H1 (cell line): ENCODE measurements around the gene SFXN1. TPM values are rescaled to one million over a fixed set of nuclear protein-coding genes. Genes with fewer than 3 reads are reported as not detected.

Source experiments
- CTCF ChIA-PET: fragments of 300-600 bp; sonication (Branson Sonifier 250); formaldehyde crosslinking; loops from one replicate; lab custom pipeline; 2021; ENCODE audit not compliant: partially characterized antibody; lab: Charles Lee
- POLR2A ChIA-PET: fragments of 300-600 bp; sonication (Branson Sonifier 250); formaldehyde crosslinking; loops from one replicate; lab custom pipeline; 2021; ENCODE audit warnings: inconsistent platforms; ENCODE audit not compliant: partially characterized antibody; lab: Charles Lee
- DNase-seq, 2 experiments: peaks; one replicate each; pipeline versions ENCODE4 v3.0.0 to v3.0.0-alpha.2; 2010 to 2022; ENCODE audit warnings: low spot score in 2 of 2, low read depth in 1 of 2, mixed read lengths in 1 of 2
- FAIRE-seq: peaks from 2 replicates; lab custom pipeline; 2011; peaks lifted over from hg19 to GRCh38; lab: Jason Lieb, UNC
- H2AFZ ChIP-seq: 2 replicates; pipeline ENCODE4 v1.8.1; 2012; ENCODE audit warnings: low read length, inconsistent platforms
- H2AK5ac ChIP-seq: 2 replicates; pipeline ENCODE4 v1.6.1; 2013; ENCODE audit warnings: low read depth, low read length
- H2BK120ac ChIP-seq: replicated peaks from 2 replicates; pipeline ENCODE3; 2013; ENCODE audit warnings: low read depth, low read length, inconsistent platforms
- H2BK12ac ChIP-seq: 2 replicates; pipeline ENCODE4 v1.6.1; 2013; ENCODE audit warnings: low read depth, low read length
- H2BK15ac ChIP-seq: 2 replicates; pipeline ENCODE4 v1.6.1; 2013; ENCODE audit warnings: low read length
- H2BK20ac ChIP-seq: 2 replicates; pipeline ENCODE4 v1.6.1; 2013; ENCODE audit warnings: low read length
- H2BK5ac ChIP-seq: 2 replicates; pipeline ENCODE4 v1.6.1; 2013; ENCODE audit warnings: low read depth, low read length
- H3K14ac ChIP-seq: 2 replicates; pipeline ENCODE4 v1.6.1; 2013; ENCODE audit warnings: inconsistent platforms; ENCODE audit not compliant: insufficient read length
- H3K18ac ChIP-seq: 2 replicates; pipeline ENCODE4 v1.6.1; 2013; ENCODE audit warnings: low read length; ENCODE audit errors: extremely low read depth
- H3K23ac ChIP-seq: 2 replicates; pipeline ENCODE4 v1.6.1; 2013; ENCODE audit warnings: inconsistent platforms; ENCODE audit not compliant: insufficient read length
- H3K23me2 ChIP-seq: 2 replicates; pipeline ENCODE4 v1.6.1; 2013; ENCODE audit warnings: low read depth, low read length
- H3K27ac ChIP-seq: 2 replicates; pipeline ENCODE4 v1.6.1; 2011; ENCODE audit warnings: low read depth, low read length, inconsistent platforms
- H3K27me3 ChIP-seq, 4 experiments: replicated peaks in 1 of 4; 1 replicate in 1 of 4; 2 replicates in 3 of 4; pipeline versions ENCODE4 v1.6.1 to v1.8.1; 2011 to 2013; ENCODE audit warnings: low read length in 3 of 4, mild to moderate bottlenecking in 3 of 4, inconsistent platforms in 2 of 4, mixed read lengths in 2 of 4, moderate library complexity in 1 of 4; ENCODE audit not compliant: control insufficient read depth in 3 of 4, insufficient read depth in 3 of 4; ENCODE audit errors: extremely low read depth in 1 of 4
- H3K36me3 ChIP-seq, 4 experiments: 2 replicates each; pipeline versions ENCODE4 v1.6.1 to v1.8.1; 2011 to 2013; ENCODE audit warnings: mild to moderate bottlenecking in 4 of 4, low read length in 3 of 4, moderate library complexity in 2 of 4, control low read depth in 1 of 4, inconsistent platforms in 1 of 4; ENCODE audit not compliant: insufficient read depth in 4 of 4, control insufficient read depth in 2 of 4
- H3K4ac ChIP-seq: replicated peaks from 2 replicates; pipeline ENCODE3; 2013; ENCODE audit warnings: low read length, low read depth, mixed read lengths, inconsistent platforms; ENCODE audit not compliant: insufficient read length
- H3K4me1 ChIP-seq, 4 experiments: replicated peaks in 1 of 4; 1 replicate in 1 of 4; 2 replicates in 3 of 4; pipeline versions ENCODE4 v1.6.1 to v1.8.1; 2011 to 2013; ENCODE audit warnings: low read length in 3 of 4, inconsistent platforms in 2 of 4, mixed read lengths in 1 of 4; ENCODE audit not compliant: insufficient read depth in 4 of 4, control insufficient read depth in 3 of 4
- H3K4me2 ChIP-seq, 2 experiments: 2 replicates each; pipeline versions ENCODE4 v1.6.1 to v1.8.1; 2011 to 2013; ENCODE audit warnings: low read depth in 2 of 2, low read length in 2 of 2, control low read depth in 1 of 2, inconsistent platforms in 1 of 2, mild to moderate bottlenecking in 1 of 2; ENCODE audit not compliant: insufficient read depth in 1 of 2
- H3K4me3 ChIP-seq, 4 experiments: fragments of 200-600, 300-600 bp in 1 of 4; sonication (generic), shearing (Covaris generic), sonication (Bioruptor Twin) in 1 of 4; 2 replicates each; pipeline versions ENCODE4 v1.5.1 to v1.8.1; 2011 to 2016; ENCODE audit warnings: low read length in 4 of 4, low read depth in 3 of 4, control low read depth in 2 of 4, inconsistent platforms in 2 of 4, mild to moderate bottlenecking in 2 of 4, mixed read lengths in 1 of 4, moderate library complexity in 1 of 4; ENCODE audit not compliant: insufficient read depth in 2 of 4; ENCODE audit errors: extremely low read depth in 1 of 4
- H3K56ac ChIP-seq: replicated peaks from 2 replicates; pipeline ENCODE3; 2013; ENCODE audit warnings: low read depth, mild to moderate bottlenecking, mixed read lengths, low read length, inconsistent platforms; ENCODE audit not compliant: insufficient read length
- H3K79me1 ChIP-seq: 2 replicates; pipeline ENCODE4 v1.6.1; 2013; ENCODE audit warnings: low read depth, low read length, control low read depth
- H3K79me2 ChIP-seq, 2 experiments: 2 replicates each; pipeline versions ENCODE4 v1.6.1 to v1.8.1; 2012 to 2013; ENCODE audit warnings: low read length in 2 of 2, mild to moderate bottlenecking in 2 of 2, inconsistent platforms in 1 of 2; ENCODE audit not compliant: insufficient read depth in 2 of 2, control insufficient read depth in 1 of 2
- H3K9ac ChIP-seq, 4 experiments: replicated peaks in 1 of 4; 1 replicate in 1 of 4; 2 replicates in 3 of 4; pipeline versions ENCODE4 v1.6.1 to v1.8.1; 2011 to 2013; ENCODE audit warnings: low read depth in 3 of 4, low read length in 3 of 4, control low read depth in 2 of 4, mild to moderate bottlenecking in 2 of 4, moderate library complexity in 2 of 4, inconsistent platforms in 1 of 4; ENCODE audit errors: extremely low read depth in 1 of 4
- H3K9me3 ChIP-seq, 2 experiments: 2 replicates each; pipeline versions ENCODE4 v1.6.1 to v1.8.1; 2012 to 2013; ENCODE audit warnings: mild to moderate bottlenecking in 2 of 2, moderate library complexity in 2 of 2, control low read depth in 1 of 2, inconsistent platforms in 1 of 2, low read depth in 1 of 2, low read length in 1 of 2, mixed read lengths in 1 of 2; ENCODE audit not compliant: insufficient read depth in 2 of 2
- H4K20me1 ChIP-seq, 2 experiments: replicated peaks in 1 of 2; 2 replicates each; pipeline versions ENCODE3 to v1.8.1; 2011 to 2013; ENCODE audit warnings: inconsistent platforms in 2 of 2, low read length in 2 of 2, mild to moderate bottlenecking in 1 of 2; ENCODE audit not compliant: insufficient read depth in 2 of 2, control insufficient read depth in 1 of 2
- H4K5ac ChIP-seq: 2 replicates; pipeline ENCODE4 v1.6.1; 2013; ENCODE audit warnings: low read length, low read depth, mixed read lengths, inconsistent platforms; ENCODE audit not compliant: insufficient read length
- H4K8ac ChIP-seq: 2 replicates; pipeline ENCODE4 v1.8.0; 2013; ENCODE audit warnings: mild to moderate bottlenecking, moderate library complexity, low read length, inconsistent platforms; ENCODE audit not compliant: insufficient read depth; ENCODE audit errors: extremely low read depth
- H4K91ac ChIP-seq: replicated peaks from 2 replicates; pipeline ENCODE3; 2013; ENCODE audit warnings: low read length, mixed read lengths, inconsistent platforms; ENCODE audit not compliant: insufficient read length
- ATF3 ChIP-seq: IDR thresholded peaks from 2 replicates; pipeline ENCODE4 v1.6.1; 2011; ENCODE audit warnings: low read depth, mild to moderate bottlenecking, low read length; ENCODE audit not compliant: insufficient read depth
- BCL11A ChIP-seq, 2 experiments: IDR thresholded peaks; one replicate each; pipeline ENCODE4 v1.6.1; 2011; ENCODE audit warnings: low read depth in 2 of 2, low read length in 2 of 2, mild to moderate bottlenecking in 2 of 2
- E2F6 ChIP-seq: IDR thresholded peaks from 2 replicates; pipeline ENCODE4 v1.6.1; 2012; ENCODE audit warnings: inconsistent platforms
- EP300 ChIP-seq, 2 experiments: IDR thresholded peaks; 1 replicate in 1 of 2; 2 replicates in 1 of 2; pipeline ENCODE4 v1.6.1; 2011 to 2012; ENCODE audit warnings: low read depth in 2 of 2, low read length in 2 of 2, mild to moderate bottlenecking in 2 of 2, borderline replicate concordance in 1 of 2, inconsistent platforms in 1 of 2, moderate library complexity in 1 of 2
- GTF2F1 ChIP-seq: IDR thresholded peaks from 2 replicates; pipeline ENCODE4 v1.6.1; 2012; ENCODE audit warnings: low read depth, low read length, improper control_type of control experiment, borderline replicate concordance
- KDM1A ChIP-seq: fragments of 200-600, 300-600 bp; sonication (generic); IDR thresholded peaks from 2 replicates; pipeline ENCODE4 v1.7.1; 2016; ENCODE audit warnings: mild to moderate bottlenecking, low read length, borderline replicate concordance
- KDM5A ChIP-seq: fragments of 200-600 bp; IDR thresholded peaks from 2 replicates; pipeline ENCODE4 v1.7.1; 2012; ENCODE audit warnings: mild to moderate bottlenecking, low read length, inconsistent platforms, mixed read lengths
- POLR2AphosphoS5 ChIP-seq: IDR thresholded peaks from 2 replicates; pipeline ENCODE4 v1.6.1; 2011; ENCODE audit warnings: low read depth, low read length
- RNF2 ChIP-seq: fragments of 200-900, 300-1000 bp; sonication (generic); IDR thresholded peaks from 2 replicates; pipeline ENCODE4 v1.7.1; 2016; ENCODE audit warnings: borderline replicate concordance, low read depth, mild to moderate bottlenecking, antibody characterized with exemption, low read length; ENCODE audit not compliant: poor library complexity, severe bottlenecking; ENCODE audit errors: missing control alignments
- SAP30 ChIP-seq: fragments of 300-600 bp; sonication (generic); IDR thresholded peaks from 2 replicates; pipeline ENCODE4 v1.7.1; 2012; ENCODE audit warnings: low read length, moderate library complexity, mild to moderate bottlenecking, inconsistent platforms; ENCODE audit not compliant: insufficient read depth, insufficient replicate concordance
- WGBS, 2 experiments: shearing (Covaris generic) in 1 of 2; methylation state at CpG; one replicate each; pipeline versions ENCODE4 v1.1.6 to v1.1.7; 2013 to 2015; ENCODE audit warnings: low lambda C conversion rate in 2 of 2, mixed read lengths in 2 of 2, inconsistent platforms in 1 of 2, low coverage in 1 of 2, missing lambda C conversion rate in 1 of 2; ENCODE audit not compliant: insufficient replicate concordance in 2 of 2, insufficient coverage in 1 of 2, insufficient read length in 1 of 2; ENCODE audit errors: extremely low coverage in 1 of 2, missing lambda C conversion rate in 1 of 2; 5-methylcytosine and 5-hydroxymethylcytosine counted together
- polyA plus RNA-seq, 7 experiments: library from polyadenylated mRNA; depleted of rRNA in 3 of 7; stranded (reverse) in 5 of 7; unstranded in 2 of 7; fragments of >200 nt in 5 of 7; fragments of 200-250 nt in 2 of 7; gene quantifications; 1 replicate in 5 of 7; 2 replicates in 1 of 7; 4 replicates in 1 of 7; pipeline versions ENCODE4 v1.2.1 to v1.2.3, GENCODE V29; 2011 to 2013; ENCODE audit warnings: missing spikeins in 2 of 7, mixed read lengths in 2 of 7
- total RNA-seq: library from RNA; stranded (reverse); fragmentation: NEBNext Ultra II Directional; extraction: Animal tissue kit (Norgen Biotek cat#: 25700); gene quantifications from 2 replicates; pipeline ENCODE4 v1.2.1, GENCODE V29; 2021

Gene SFXN1
- total and polyA plus RNA-seq, 2 of the 8 experiments (the other 6 are each of a cell fraction or from before 2014, with no cell fraction given), result 72.7 to 97.6 TPM

- Histone ChIP-seq H2BK120ac (no peak overlapping the region), H3K23me2 (no peaks in the 10 kb centered on the region), H2AFZ (no peak overlapping the region), H4K8ac (no peak overlapping the region), H2AK5ac (no peak overlapping the region), H2BK15ac (no peak overlapping the region), H3K14ac (no peak overlapping the region), H4K91ac (no peak overlapping the region), H3K4me3 (no peak overlapping the region), H3K56ac (no peak overlapping the region), H3K4me1 (no peaks in the 10 kb centered on the region), H3K18ac (no peak overlapping the region), H3K36me3 (peaks cover 21 to 79% (median 57%) of the 10 kb centered on the region in 4 experiments), H3K27ac (no peak overlapping the region), H3K23ac (no peak overlapping the region), H2BK12ac (no peak overlapping the region), H2BK5ac (no peak overlapping the region), H3K9ac (no peak overlapping the region), H3K79me2 (no peaks in the 10 kb centered on the region), H3K27me3 (no peaks in the 10 kb centered on the region), H3K79me1 (no peaks in the 10 kb centered on the region), H2BK20ac (no peak overlapping the region), H3K4ac (no peak overlapping the region), H4K20me1 (peaks cover 0 to 2% of the 10 kb centered on the region in 2 experiments), H4K5ac (no peak overlapping the region), H3K9me3 (no peaks in the 10 kb centered on the region), H3K4me2 (no peak overlapping the region)
- POLR2A ChIA-PET, result interaction anchor here (1.6 kb wide), 1 partner anchor 12 kb away, joined by 4 read pairs; no protein-coding TSS in a partner anchor
- CTCF ChIA-PET, result interaction anchor here (0.9 to 1.6 kb wide), 3 partner anchors 27 to 211 kb away, joined by 3 read pairs; no protein-coding TSS in a partner anchor
- no peak for DNase-seq
- no peak for FAIRE-seq
- 89% methylated on average over 7 of the region's 7 CpGs; no CpG with 5 or more reads in 1 of the 2 experiments for WGBS, 2 experiments
- TF ChIP-seq E2F6 (no peak), GTF2F1 (no peak), BCL11A (IDR thresholded peaks at IDR 0.05; ENCODE audit: low read depth in 2 of 2, low read length in 2 of 2) (no peak), RNF2 (no peak), EP300 (IDR thresholded peaks at IDR 0.05; ENCODE audit: borderline replicate concordance in 1 of 2, low read depth in 2 of 2, low read length in 2 of 2) (no peak), POLR2AphosphoS5 (no peak), ATF3 (no peak), KDM1A (no peak), KDM5A (no peak), SAP30 (no peak)
Measured at GRCh38 chr5:175517824-175518450, 39.6 kb downstream of the SFXN1 start.
